SIG-M5 treated with dmso at 0.1 percent for 504 hours (cell line): ENCODE measurements around the gene DCAF8L2.
"Not testable (repeated sequence)": the region's sequence is repeated elsewhere in the genome, so short reads cannot be mapped to it uniquely, and the experiment has no call there.

ENCODE experiments used
- DNase-seq: peaks from one replicate; lab custom pipeline; 2025; ENCODE audit not compliant: unreplicated experiment; lab: John Stamatoyannopoulos, UW

DCAF8L2 gene

DNA sequence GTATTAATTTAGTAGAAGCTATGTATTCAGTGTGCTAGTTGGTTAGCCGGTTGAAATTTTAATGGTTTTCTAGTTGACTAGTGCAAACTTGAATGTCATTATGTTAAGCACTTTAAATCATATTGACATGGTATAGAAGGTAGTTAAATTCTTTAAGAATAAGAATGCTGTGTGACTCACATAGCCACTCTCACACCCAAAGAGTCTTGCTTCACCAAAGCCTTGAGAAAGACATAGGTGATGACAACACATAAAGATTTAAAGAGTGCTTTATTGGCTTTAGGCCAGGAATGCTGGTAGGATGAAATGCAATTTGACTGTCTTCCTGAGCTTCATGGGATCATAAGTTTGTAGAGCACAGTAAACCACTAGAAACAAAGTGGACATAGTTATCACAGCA lies 85.3 kb downstream of the DCAF8L2 start:
- DNase-seq: no peak

DNA sequence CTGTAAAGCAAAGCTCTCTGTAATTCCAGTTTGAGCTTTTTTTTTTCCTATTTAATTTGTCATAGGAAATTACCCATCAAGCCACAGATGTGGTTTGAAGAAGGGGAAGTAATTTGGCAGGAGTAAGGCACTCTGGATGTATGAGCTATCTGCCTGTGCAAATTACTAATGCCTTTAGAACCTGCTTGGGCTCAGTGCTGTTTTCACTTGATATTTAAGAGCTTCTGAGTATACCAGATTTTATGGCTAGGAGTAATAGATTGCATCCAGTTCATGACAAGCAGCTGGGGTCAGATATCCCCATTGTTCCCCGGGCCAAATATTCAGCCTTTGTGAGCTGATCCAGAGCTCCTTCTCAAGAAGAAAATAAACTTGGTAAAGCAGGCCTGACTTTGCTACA lies 89.1 kb downstream of the DCAF8L2 start:
- no peak for DNase-seq

DNA sequence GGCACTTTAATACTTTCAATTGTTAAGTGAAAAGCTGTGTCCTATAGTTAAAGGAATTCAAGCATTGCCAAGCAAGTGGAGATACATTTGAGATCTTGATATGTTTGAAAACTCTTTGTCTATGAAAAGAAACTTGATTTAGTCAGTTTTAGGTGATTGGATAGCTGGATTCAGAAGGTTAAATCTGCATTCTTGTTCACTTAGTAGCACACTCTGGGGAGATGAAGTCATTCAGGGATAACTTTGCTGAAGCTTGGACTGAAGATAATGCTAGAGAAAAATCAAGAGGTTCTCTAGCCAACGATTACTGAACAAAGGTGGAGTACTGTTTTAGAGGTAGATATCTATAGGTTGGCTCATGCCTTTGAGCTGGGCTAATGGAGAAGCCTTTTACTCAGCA lies 90.6 kb downstream of the DCAF8L2 start:
- DNase-seq: no peak

DNA sequence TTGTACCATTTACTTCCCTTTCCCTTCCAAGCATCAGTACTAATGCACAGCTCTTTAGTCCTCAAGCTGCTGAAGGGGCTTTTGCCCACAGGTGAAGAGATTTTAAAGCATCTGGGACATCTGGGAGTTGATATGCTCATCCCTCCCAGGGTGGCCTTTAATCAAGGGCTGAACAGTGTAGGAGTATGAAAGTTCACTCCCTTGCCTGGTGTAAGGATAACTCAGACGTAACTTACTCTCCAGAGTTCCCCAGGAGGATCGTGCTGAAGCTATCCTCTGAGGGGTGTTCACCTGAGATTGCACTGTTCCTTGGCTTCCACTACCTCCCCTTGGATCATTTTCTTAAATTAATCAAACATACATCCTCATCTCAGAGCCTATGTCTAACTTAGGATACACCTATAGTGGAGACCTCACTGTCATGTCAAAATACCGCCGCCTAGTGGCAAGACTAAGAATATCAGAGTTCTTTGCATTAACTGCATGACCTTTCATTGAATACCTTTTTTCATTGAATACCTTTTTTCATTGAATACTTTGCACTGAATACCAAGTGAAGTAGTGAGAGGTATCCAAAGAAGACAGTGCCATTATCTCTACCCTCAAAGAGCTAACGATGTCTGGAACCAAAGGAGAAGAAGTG lies 93.5 kb downstream of the DCAF8L2 start:
- DNase-seq: not testable (repeated sequence)

DNA sequence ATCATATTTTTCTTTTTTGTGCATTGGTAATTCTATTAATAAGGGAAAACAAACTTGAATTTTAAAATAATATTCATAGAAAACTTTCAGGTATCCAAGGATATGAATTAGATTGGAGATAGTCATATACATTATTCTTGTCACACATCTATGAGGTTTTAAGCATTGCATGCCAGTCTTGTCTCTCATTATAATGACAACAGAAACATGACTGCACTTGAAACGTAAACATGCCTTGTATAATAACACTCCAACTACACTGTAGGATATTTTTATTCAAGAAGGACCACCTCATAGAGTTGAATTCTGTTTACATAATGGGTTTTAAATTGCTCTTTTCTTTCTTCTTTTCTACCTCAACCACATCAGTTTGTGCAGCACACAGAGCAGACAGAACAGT lies 104.5 kb downstream of the DCAF8L2 start:
- no peak for DNase-seq

DNA sequence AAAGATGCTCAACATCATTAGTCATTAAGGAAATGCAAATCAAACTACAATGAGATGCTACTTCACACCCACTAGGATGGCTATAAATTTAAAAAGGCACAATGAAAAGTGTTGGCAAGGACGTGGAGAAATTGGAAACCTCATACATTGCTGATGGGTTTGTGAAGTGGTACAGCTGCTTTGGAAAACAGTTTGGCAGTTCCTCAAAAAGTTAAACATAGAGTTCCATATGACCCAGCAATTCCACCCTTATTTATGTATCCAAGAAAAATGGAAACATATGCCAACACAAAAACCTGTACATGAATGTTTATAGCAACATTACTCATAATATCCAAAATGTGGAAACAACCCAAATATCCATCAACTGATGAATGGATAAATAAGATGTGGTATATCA lies 116.4 kb downstream of the DCAF8L2 start:
- no peak for DNase-seq

DNA sequence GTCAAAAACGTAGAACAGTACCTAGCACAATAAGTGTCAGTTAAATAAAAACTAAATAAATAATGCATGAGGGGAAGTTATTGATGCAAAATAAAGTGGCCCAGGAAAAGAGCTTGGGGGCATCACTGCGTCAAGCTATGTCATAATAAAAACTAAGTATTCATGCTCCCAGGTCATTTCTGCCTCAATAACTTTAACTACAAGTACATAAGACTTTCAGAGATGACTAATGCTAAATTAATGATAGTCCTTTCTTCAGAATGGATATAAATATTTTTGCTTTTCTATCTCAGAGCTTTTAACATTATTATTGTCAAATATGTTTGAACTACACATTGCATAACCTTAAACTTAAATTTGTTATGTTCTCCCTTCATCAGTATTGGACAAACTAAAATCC lies 125.5 kb downstream of the DCAF8L2 start:
- no peak for DNase-seq

DNA sequence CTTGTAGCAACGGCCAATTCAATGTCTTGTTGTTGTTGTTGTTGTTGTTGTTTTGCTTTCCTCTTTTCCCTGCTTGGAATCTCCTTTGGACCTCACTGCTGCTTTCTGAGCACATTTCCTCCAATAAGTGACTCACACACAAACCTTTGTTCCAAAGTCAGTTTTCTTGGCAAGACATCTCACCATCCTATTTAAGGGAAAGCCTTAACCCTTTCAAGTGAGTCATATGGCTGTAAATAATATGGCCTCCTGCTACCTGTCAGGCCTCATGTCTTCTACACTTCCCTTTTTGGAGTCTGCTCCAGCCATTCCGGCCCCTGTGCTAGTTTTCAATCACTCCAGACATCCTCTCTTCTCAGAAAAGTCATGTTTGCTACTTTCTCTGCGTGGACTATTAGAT lies 138.1 kb downstream of the DCAF8L2 start:
- no peak for DNase-seq

DNA sequence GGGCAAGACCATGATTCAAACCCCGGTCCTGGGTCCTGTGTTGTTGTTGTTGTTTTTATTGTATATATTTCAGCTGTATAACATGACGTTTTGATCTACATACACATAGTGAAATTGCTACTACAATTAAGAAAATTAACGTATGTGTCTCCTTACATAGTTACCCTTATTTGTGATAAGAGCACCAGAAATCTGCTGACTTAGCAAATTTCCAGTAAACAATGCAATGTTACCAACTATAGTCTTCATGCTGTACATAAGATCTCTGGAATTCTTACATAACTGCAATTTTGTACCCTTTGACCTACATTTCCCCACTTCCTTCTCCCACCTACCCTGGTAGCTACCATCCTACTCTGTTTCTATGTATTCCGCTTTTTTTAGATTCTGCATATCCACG lies 141.8 kb downstream of the DCAF8L2 start:
- no peak for DNase-seq

DNA sequence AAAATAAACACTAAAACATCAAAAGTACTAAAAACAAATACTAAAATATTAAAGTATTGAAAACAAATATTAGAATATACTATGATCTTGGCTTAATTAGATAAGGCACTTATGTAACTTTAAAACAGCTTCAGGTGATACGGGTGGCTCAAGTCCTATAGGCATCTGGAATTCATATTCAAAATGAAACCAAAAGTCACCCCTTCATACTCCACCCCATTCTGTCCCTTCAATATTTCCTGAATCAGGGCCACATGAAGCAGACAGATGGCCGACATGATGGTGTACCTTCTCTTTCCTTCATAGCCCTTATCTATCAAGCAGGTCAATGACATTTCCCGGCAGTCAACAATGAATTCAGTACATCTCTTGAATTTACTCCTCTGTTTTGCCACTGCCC lies 145.8 kb downstream of the DCAF8L2 start:
- DNase-seq: no peak

DNA sequence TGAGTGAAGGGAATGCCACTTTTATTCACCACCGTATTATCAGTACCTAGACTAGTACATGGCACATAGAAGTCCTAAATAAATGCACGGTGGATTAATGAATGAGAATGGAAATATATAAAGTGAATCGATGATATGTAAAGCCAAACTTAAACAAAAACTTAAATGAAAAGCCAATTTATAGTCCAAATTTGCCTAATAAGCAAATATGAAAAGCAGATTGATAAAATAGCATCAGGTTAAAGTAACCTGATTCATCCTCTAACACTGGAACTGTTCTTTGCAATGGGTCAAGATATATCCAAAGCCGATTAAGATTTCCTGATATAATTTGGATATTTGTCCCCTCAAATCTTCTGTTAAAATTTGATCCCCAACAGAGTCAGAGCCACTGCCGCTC lies 150.8 kb downstream of the DCAF8L2 start:
- DNase-seq: no peak

DNA sequence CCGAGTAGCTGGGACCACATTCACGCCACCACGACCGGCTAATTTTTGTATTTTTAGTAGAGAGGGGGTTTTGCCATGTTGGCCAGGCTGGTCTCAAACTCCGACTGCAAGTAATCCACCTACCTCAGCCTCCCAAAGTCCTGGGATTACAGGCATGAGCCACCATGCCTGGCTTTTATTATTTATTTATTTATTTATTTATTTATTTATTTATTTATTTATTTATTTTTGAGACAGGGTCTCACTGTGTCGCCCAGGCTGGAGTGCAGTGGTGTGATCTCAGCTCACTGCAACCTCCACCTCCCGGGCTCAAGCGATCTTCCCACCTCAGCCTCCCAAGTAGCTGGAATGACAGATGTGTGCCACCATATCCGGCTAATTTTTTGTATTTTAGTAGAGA lies 153.4 kb downstream of the DCAF8L2 start:
- not testable (repeated sequence) for DNase-seq

DNA sequence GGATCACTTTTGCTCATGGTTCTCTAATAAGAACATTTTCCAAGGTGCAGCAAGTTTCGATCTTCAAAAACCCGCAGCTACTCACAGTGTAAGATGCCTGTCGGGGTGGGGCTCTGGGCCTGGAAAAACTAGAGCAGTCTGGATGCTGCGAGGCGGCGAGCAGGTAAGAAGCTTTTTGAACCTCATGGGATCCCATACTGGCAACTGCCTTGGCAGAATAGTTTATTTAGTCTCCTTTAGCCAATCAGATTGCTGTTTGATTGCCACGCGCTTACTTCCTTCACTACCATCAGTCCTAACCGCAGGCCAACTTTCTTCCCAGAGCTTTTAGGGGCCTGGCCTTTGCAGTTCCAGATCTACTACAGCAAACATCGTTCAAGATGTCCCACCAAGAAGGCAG lies 156.4 kb downstream of the DCAF8L2 start:
- DNase-seq: no peak

DNA sequence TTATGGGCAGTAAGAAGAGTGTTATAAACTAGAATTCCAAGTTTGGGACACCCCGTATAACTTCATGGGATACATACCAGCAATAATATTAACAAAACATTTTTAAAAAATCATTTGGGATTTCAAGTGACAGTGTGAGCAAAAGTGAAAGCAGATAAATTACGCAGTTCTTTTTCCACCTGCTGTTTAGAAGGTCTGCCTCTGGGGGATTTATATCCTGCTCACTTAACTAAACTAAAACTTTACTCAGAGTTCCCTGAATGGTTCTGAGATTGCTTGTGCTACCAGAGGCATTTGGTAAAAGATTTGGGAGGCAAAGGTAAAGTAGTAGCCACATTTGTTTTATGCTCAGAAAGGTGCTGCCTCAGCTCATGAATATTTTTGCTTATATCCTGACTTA lies 160.2 kb downstream of the DCAF8L2 start:
- DNase-seq: not testable (repeated sequence)

DNA sequence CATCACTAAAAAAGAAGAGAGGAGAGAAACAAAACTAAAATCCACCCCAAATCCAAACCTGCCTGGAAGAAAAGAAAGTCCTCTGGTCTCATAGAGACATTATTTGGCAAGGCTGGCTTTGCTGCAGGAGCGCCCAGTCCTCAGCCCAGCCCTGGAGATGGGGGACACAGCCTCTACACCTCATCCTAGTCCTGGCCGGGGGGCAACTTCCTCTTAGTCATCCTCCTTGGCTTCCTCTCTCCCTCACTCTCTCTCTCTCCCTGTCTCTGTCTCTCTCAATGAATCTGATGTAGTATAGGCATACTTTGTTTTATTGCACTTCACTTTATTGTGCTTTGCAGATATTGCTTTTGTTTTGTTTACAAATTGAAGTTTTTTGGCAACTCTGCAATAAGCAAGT lies 161.8 kb downstream of the DCAF8L2 start:
- no peak for DNase-seq

DNA sequence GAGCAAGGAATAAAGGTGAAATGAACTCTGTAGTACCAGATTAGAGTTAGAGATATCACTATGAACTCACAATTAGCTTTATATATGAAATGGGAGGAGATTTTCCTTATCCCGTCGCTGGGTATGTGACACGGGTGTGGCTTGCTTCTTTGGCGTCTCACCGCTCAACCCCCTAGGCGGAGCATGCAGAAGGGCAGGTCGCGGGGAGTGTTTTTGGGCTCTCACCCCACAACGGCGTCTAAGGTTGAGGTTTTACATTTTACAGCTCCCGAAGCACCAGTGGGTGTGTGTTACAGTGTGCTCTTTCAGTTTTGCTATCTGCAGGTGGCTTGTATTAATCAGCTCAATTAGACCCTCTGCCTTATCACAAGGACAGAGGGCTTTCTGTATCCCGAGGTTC lies 175.6 kb downstream of the DCAF8L2 start:
- DNase-seq: no peak

DNA sequence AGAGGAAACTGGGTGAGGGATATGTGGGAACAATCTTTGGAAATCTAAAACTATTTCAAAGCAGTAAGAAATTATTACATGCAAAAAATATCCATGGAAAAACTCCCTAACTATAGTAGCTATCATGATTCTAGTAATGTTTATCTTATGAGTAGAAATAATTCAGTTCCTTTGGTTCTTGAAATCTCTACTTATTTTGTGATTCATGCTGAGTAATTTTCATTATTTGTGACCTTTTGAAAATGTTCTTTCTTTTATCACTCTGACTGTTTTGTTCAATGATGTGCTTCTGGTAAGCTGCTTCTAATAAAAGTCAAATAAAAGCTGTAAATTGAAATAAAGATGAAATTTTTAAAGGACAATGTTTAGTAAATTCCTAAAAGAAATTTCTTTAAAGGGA lies 177.2 kb downstream of the DCAF8L2 start:
- DNase-seq: no peak

DNA sequence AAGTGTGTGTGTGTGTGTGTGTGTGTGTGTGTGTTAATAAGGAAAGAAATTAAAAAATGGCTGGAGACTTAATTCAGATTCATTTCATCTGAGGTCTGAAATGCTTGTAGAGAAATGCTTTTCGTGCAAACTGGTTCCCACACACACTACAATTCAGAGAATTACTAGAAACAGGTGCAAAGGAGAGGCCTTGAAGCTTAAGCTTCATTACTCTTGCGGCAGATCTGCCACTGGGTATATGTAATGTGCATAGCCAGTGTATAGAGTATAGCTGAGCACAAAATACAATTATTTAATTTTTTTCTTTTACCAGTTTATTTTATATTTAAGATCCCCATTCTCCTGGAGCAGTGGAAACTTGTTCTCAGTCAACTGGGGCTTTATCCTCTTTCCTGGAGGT lies 185.8 kb downstream of the DCAF8L2 start:
- DNase-seq: no peak

DNA sequence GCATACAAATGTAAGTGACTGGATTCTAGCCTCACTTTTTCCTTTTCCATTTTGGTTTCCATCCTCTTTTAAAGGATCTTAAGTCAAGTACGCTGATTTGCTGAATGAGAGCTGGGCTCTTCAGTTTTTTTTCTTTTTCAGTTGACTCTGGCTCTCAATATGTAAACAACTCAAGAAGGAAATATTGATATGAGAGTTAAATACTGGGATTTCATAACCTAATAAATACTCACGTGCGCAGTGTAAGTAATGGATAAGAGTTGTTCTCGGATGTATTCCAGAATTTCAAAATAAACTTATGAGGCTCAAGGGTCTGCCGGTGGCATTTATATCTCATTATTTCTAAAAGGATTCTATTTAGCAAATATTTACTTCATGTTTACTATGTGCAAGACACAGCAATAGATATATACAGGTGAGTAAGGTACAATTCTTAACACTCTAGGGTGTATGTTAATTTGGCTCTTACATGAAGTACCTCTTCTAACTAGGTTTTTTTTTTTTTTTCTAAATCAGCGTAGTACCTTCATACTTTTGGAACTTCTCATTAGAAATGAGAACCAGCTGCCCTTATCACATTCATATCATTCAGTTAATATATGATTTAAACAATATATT lies 206.6 kb downstream of the DCAF8L2 start:
- no peak for DNase-seq

DNA sequence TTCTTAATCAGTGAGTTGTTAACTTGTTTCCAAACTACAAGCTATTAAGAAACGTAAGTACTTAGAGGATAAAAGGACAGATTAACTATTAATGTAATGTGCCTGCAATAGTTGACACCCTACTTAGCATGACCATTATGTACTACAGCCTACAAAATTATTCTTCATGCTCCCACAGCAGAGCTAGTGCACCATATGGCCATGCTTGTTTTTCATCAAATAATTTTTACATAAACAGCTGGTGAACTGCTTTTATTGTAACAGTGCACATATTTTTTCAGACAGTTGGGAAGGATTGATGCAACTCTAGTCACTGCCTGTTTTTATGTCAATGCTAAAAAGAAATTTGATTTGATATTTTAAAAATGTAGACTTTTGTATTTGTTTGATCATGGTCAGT lies 207.4 kb downstream of the DCAF8L2 start:
- no peak for DNase-seq
